Adrenal gland (tissue), 5 donors: Measurements from ENCODE around the gene FOXN3.

Experiments
- CTCF ChIP-seq, 6 experiments: fragments of 450-650 bp in 4 of 6; fragments of 200-600 bp in 2 of 6; sonication (generic) in 1 of 6; IDR thresholded peaks; 1 replicate in 5 of 6; 2 replicates in 1 of 6; pipeline versions ENCODE4 v1.5.1 to v1.8.0; 2016 to 2021; ENCODE audit warnings: antibody characterized with exemption in 6 of 6, mild to moderate bottlenecking in 2 of 6, moderate library complexity in 1 of 6
- POLR2A ChIP-seq, 2 donors: fragments of 450-650 bp; IDR thresholded peaks; one replicate each; pipeline ENCODE4 v1.6.1; 2017; ENCODE audit warnings: antibody characterized with exemption in 2 of 2, mild to moderate bottlenecking in 2 of 2, moderate library complexity in 1 of 2
- donor health status: DM: no; HTN: no; CAD: no.

- TF ChIP-seq CTCF (IDR thresholded peaks at IDR 0.05) = no peak
- no peak for TF ChIP-seq POLR2A (IDR thresholded peaks at IDR 0.05)
Observed at GRCh38 chr14:89144066-89144465, 273.0 kb downstream of the FOXN3 start.
